H9 (cell line): ENCODE results near the gene MYO15A. TPM values are rescaled to one million over a fixed set of nuclear protein-coding genes. Genes with fewer than 3 reads are reported as not detected.
A peak's percentile ranks its signal among the peaks of the same experiment; 100 is the strongest.

Experiments used
- DNase-seq: peaks from one replicate; pipeline ENCODE4 v3.0.0-alpha.2; 2017
- H2AFZ ChIP-seq: one replicate; pipeline ENCODE4 v1.6.1; 2013; ENCODE audit warnings: mild to moderate bottlenecking, low read length, control low read depth, moderate library complexity
- H2AK5ac ChIP-seq: 2 replicates; pipeline ENCODE4 v1.6.1; 2013; ENCODE audit warnings: low read length, control low read depth, mixed read lengths; ENCODE audit not compliant: insufficient read length
- H2BK120ac ChIP-seq: one replicate; pipeline ENCODE4 v1.6.1; 2013; ENCODE audit warnings: low read depth, mild to moderate bottlenecking, low read length, control low read depth, inconsistent platforms; ENCODE audit not compliant: poor library complexity, severe bottlenecking
- H2BK12ac ChIP-seq: 2 replicates; pipeline ENCODE4 v1.6.1; 2013; ENCODE audit warnings: low read length, control low read depth, mixed read lengths, low read depth; ENCODE audit not compliant: insufficient read length
- H2BK15ac ChIP-seq: 2 replicates; pipeline ENCODE4 v1.6.1; 2013; ENCODE audit warnings: low read depth, low read length, control low read depth
- H2BK20ac ChIP-seq: one replicate; pipeline ENCODE4 v1.6.1; 2013; ENCODE audit warnings: low read depth, mild to moderate bottlenecking, low read length, control low read depth, inconsistent platforms; ENCODE audit not compliant: poor library complexity, severe bottlenecking
- H2BK5ac ChIP-seq: 2 replicates; pipeline ENCODE4 v1.6.1; 2013; ENCODE audit warnings: low read length, control low read depth, mixed read lengths; ENCODE audit not compliant: insufficient read length
- H3K14ac ChIP-seq: 2 replicates; pipeline ENCODE4 v1.6.1; 2013; ENCODE audit warnings: low read length, control low read depth; ENCODE audit not compliant: insufficient read depth
- H3K18ac ChIP-seq: 2 replicates; pipeline ENCODE4 v1.6.1; 2013; ENCODE audit warnings: low read depth, mild to moderate bottlenecking, mixed read lengths, low read length, control low read depth; ENCODE audit not compliant: insufficient read length
- H3K23ac ChIP-seq: 2 replicates; pipeline ENCODE4 v1.6.1; 2013; ENCODE audit warnings: low read length, control low read depth, mixed read lengths, low read depth; ENCODE audit not compliant: insufficient read length
- H3K23me2 ChIP-seq: 2 replicates; pipeline ENCODE4 v1.6.1; 2013; ENCODE audit warnings: low read depth, mild to moderate bottlenecking, mixed read lengths, low read length, control low read depth; ENCODE audit not compliant: insufficient read length, poor library complexity, severe bottlenecking
- H3K27ac ChIP-seq: 2 replicates; pipeline ENCODE4 v1.5.1; 2013; ENCODE audit warnings: low read length, control low read depth, mixed read lengths, low read depth; ENCODE audit not compliant: insufficient read length
- H3K27me3 ChIP-seq: 2 replicates; pipeline ENCODE4 v1.6.1; 2013; ENCODE audit warnings: low read length, control low read depth, inconsistent platforms; ENCODE audit not compliant: insufficient read depth
- H3K4ac ChIP-seq: 2 replicates; pipeline ENCODE4 v1.6.1; 2013; ENCODE audit warnings: low read depth, mild to moderate bottlenecking, control low read depth, inconsistent platforms, low read length, moderate library complexity
- H3K4me1 ChIP-seq: 2 replicates; pipeline ENCODE4 v1.6.1; 2013; ENCODE audit warnings: low read length, control low read depth, inconsistent platforms; ENCODE audit not compliant: insufficient read depth
- H3K4me2 ChIP-seq: 2 replicates; pipeline ENCODE4 v1.6.1; 2013; ENCODE audit warnings: low read length, control low read depth, mixed read lengths; ENCODE audit not compliant: insufficient read length, insufficient read depth
- H3K56ac ChIP-seq: 2 replicates; pipeline ENCODE4 v1.6.1; 2013; ENCODE audit warnings: low read depth, mild to moderate bottlenecking, mixed read lengths, low read length, control low read depth; ENCODE audit not compliant: insufficient read length
- H3K79me1 ChIP-seq: 2 replicates; pipeline ENCODE4 v1.6.1; 2013; ENCODE audit warnings: low read depth, mild to moderate bottlenecking, moderate library complexity, low read length, control low read depth, inconsistent platforms; ENCODE audit not compliant: insufficient read depth, poor library complexity, severe bottlenecking
- H3K79me2 ChIP-seq: 2 replicates; pipeline ENCODE4 v1.6.1; 2013; ENCODE audit warnings: low read length, control low read depth, inconsistent platforms; ENCODE audit not compliant: insufficient read depth
- H3K9ac ChIP-seq: 2 replicates; pipeline ENCODE4 v1.6.1; 2013; ENCODE audit warnings: low read length, control low read depth, mixed read lengths; ENCODE audit not compliant: insufficient read length; ENCODE audit errors: extremely low read depth
- H3K9me3 ChIP-seq: one replicate; pipeline ENCODE4 v1.6.1; 2013; ENCODE audit warnings: low read depth, low read length, inconsistent platforms; ENCODE audit not compliant: control insufficient read depth
- H3T11ph ChIP-seq: one replicate; pipeline ENCODE4 v1.6.1; 2013; ENCODE audit warnings: mild to moderate bottlenecking, low read length, control low read depth, inconsistent platforms
- H4K20me1 ChIP-seq: one replicate; pipeline ENCODE4 v1.6.1; 2013; ENCODE audit not compliant: control insufficient read depth, insufficient read length, insufficient read depth
- H4K5ac ChIP-seq: 2 replicates; pipeline ENCODE4 v1.6.1; 2013; ENCODE audit warnings: low read depth, mild to moderate bottlenecking, mixed read lengths, low read length, control low read depth; ENCODE audit not compliant: insufficient read length
- H4K8ac ChIP-seq: replicated peaks from 2 replicates; pipeline ENCODE4 v1.6.1; 2013; ENCODE audit warnings: low read length, control low read depth, mixed read lengths, low read depth; ENCODE audit not compliant: insufficient read length
- H4K91ac ChIP-seq: 2 replicates; pipeline ENCODE4 v1.6.1; 2013; ENCODE audit warnings: low read depth, mild to moderate bottlenecking, moderate library complexity, mixed read lengths, low read length, control low read depth; ENCODE audit not compliant: insufficient read length
- H3K27ac Mint-ChIP-seq, 3 experiments: 2 replicates in 2 of 3; 3 replicates in 1 of 3; pipeline ENCODE4 v1.8.0; 2020 to 2021; ENCODE audit warnings: mixed read lengths in 3 of 3, mild to moderate bottlenecking in 1 of 3, moderate library complexity in 1 of 3
- H3K27me3 Mint-ChIP-seq: 2 replicates; pipeline ENCODE4 v1.8.0; 2021; ENCODE audit warnings: low read depth, mild to moderate bottlenecking, moderate library complexity, mixed read lengths
- H3K36me3 Mint-ChIP-seq, 3 experiments: 2 replicates in 2 of 3; 3 replicates in 1 of 3; pipeline ENCODE4 v1.8.0; 2020 to 2021; ENCODE audit warnings: low read depth in 3 of 3, mixed read lengths in 3 of 3; ENCODE audit not compliant: insufficient read depth in 1 of 3
- H3K4me1 Mint-ChIP-seq, 2 experiments: 2 replicates each; pipeline ENCODE4 v1.8.0; 2020; ENCODE audit warnings: mixed read lengths in 2 of 2
- H3K4me3 Mint-ChIP-seq, 2 experiments: 2 replicates in 1 of 2; 3 replicates in 1 of 2; pipeline ENCODE4 v1.8.0; 2020 to 2021; ENCODE audit warnings: mild to moderate bottlenecking in 2 of 2, mixed read lengths in 2 of 2, moderate library complexity in 1 of 2
- H3K9me3 Mint-ChIP-seq, 2 experiments: 2 replicates in 1 of 2; 3 replicates in 1 of 2; pipeline ENCODE4 v1.8.0; 2020; ENCODE audit warnings: mild to moderate bottlenecking in 2 of 2, mixed read lengths in 2 of 2, moderate library complexity in 1 of 2
- WGBS: extraction: QIAGEN DNeasy Blood & Tissue Kit; methylation state at CpG from one replicate; pipeline ENCODE4 v1.1.7; 2013; ENCODE audit warnings: missing lambda C conversion rate, low lambda C conversion rate, mixed read lengths; ENCODE audit not compliant: insufficient read length; ENCODE audit errors: extremely low coverage; 5-methylcytosine and 5-hydroxymethylcytosine counted together
- total RNA-seq: library from RNA; stranded (reverse); gene quantifications from 2 replicates; pipeline ENCODE4 v1.2.1, GENCODE V29; 2021
- TF ChIP-seq, protein P1 (sequence below): fragments of 200-600 bp; sonication (generic); conservative IDR thresholded peaks from 3 replicates; pipeline ENCODE4 v1.8.0; 2021; ENCODE audit warnings: antibody characterized with exemption, mild to moderate bottlenecking

The MYO15A gene
- total RNA-seq, 1 experiment from 2014 or later = 2.5 TPM

DNA sequence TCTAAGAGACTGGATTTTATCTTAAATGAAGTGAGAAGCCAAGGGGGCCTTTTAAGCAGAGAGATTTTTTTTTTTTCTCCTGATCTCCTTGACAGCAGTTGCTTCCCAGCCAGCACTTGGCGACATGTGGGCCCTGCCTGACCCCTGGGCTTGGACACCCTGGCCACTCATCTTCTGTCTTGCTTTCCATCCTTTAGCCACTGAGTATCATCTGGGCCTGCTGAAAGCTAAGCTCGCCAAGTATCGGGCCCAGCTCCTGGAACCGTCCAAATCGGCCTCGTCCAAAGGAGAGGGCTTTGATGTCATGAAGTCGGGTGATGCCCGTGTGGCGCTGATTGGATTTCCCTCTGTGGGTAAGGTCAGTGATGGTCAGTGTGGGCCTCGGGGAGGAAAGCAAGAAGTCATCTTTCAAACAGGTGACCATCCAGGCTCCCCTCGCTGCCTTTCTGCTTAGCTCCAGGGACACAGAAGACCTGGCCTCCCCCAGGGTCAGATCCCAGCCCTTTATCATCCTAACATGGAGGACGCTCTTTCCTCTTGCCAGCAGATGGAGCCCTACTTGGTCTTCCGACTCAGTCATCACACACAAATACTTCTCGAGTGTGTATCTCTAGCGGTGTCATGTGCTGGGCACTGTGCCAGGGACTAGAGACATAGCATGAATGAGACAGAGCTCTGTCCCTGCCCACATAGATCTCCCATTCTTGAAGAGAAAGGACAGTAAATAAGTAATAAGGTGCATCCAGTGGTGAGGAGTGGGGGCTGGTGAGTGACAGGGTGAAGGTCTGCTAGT is 14.7 kb upstream of the MYO15A start:
- Histone ChIP-seq H2BK12ac (no peak overlapping the region), H4K20me1 (no peaks in the 10 kb centered on the region), H2BK120ac (no peak overlapping the region), H3K4ac (no peak overlapping the region), H2BK15ac (no peak overlapping the region), H3K79me1 (no peaks in the 10 kb centered on the region), H3K27ac (no peak overlapping the region), H3K56ac (no peak overlapping the region), H3K14ac (no peak overlapping the region), H2BK5ac (no peak overlapping the region), H3K9me3 (no peaks in the 10 kb centered on the region), H4K8ac (no peak overlapping the region), H3K27me3 (no peaks in the 10 kb centered on the region), H2BK20ac (no peak overlapping the region), H4K5ac (no peak overlapping the region), H3K4me2 (no peak overlapping the region), H3K23me2 (no peaks in the 10 kb centered on the region), H3K79me2 (no peaks in the 10 kb centered on the region), H3T11ph (no peak overlapping the region), H3K18ac (no peak overlapping the region), H3K9ac (no peak overlapping the region), H2AFZ (no peak overlapping the region), H4K91ac (no peak overlapping the region), H3K4me1 (no peaks in the 10 kb centered on the region), H2AK5ac (no peak overlapping the region), H3K23ac (no peak overlapping the region)
- H3K27ac Mint-ChIP-seq = peak overlapping the region; percentile 54 to 78 (median 57); a peak in 4 of 7 replicates
- peaks cover 17 to 62% (median 30%) of the 10 kb centered on the region in 3 experiments; a peak in 6 of 7 replicates for H3K36me3 Mint-ChIP-seq
- H3K27me3 Mint-ChIP-seq = no peaks in the 10 kb centered on the region
- H3K9me3 Mint-ChIP-seq = no peaks in the 10 kb centered on the region
- no CpG with 5 or more reads among the region's 15 CpGs for WGBS
- TF ChIP-seq, protein P1, sequence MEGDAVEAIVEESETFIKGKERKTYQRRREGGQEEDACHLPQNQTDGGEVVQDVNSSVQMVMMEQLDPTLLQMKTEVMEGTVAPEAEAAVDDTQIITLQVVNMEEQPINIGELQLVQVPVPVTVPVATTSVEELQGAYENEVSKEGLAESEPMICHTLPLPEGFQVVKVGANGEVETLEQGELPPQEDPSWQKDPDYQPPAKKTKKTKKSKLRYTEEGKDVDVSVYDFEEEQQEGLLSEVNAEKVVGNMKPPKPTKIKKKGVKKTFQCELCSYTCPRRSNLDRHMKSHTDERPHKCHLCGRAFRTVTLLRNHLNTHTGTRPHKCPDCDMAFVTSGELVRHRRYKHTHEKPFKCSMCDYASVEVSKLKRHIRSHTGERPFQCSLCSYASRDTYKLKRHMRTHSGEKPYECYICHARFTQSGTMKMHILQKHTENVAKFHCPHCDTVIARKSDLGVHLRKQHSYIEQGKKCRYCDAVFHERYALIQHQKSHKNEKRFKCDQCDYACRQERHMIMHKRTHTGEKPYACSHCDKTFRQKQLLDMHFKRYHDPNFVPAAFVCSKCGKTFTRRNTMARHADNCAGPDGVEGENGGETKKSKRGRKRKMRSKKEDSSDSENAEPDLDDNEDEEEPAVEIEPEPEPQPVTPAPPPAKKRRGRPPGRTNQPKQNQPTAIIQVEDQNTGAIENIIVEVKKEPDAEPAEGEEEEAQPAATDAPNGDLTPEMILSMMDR = peak; percentile 67
- H3K4me1 Mint-ChIP-seq = peaks cover under 1% of the 10 kb centered on the region in 2 experiments
- peak; percentile 63 for DNase-seq
- H3K4me3 Mint-ChIP-seq = no peak overlapping the region
